ENCODE data around the gene DCXR.
A peak's percentile ranks its signal among the peaks of the same experiment; 100 is the strongest.

Gene DCXR

DNA sequence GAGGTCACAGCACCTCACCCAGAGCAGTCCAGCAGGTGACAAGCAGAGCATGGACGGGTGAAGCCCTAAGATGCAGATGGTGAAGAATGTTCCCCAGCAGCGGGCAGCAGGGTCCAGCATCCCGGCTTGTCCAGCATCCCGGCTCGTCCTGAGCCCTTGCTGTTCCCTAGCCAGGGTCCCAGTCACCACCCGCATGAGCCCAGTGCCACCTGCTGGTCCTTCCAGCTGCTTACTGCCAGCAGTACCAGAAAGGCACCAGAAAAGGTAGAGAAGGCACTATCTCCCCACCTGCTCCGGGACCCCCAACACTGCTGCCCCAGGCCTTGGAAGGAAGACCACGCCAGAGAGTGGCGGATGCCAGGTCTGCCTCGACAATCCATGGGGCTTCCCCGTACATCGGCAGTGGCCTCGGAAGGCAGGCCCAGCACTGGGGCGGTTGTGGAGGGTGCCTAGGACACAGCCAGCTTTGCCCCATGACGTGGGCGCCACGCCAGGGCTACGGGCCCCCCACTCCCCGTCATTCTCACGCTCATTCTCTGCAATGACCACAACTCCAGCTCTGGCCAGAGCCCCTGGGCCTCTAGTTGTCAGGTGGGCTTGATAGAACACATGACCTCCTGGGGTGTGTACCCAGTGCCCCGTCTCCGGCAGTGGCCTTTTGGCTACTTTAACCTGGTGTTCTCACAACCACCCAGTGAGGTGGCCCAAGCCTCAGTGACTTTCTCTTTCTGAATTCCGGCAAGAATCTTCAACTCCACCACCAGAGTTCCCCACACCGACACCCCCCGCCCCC is 16.2 kb downstream of the DCXR start:
- peak; percentile 94 for DNase-seq

DNA sequence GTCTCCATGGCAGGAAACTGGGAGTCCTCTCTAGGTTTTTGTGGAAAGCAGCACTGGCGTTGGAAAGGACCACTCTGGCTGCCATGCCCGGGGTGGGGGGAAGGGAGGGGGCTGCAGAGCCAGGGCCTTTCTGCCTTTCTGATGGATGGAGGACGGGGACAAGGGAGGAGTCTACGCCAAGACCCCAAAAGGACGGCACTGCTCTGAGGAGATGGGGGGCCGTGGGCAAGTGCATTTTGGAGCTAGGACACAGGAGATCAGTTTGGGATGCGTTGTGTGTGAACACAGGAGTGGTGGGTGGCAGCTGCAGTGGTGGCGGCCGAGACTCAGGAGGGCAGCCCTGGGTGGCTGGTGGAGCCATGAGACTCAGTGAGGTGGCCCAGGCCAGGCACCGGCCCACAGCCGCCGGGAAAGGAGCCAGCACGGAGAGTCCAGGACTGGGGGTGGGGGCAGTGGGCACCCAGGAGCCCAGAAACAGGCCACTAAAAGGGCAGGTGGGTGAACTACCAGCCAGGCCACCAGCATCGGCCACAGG is 16.9 kb downstream of the DCXR start:
- no peak for DNase-seq

DNA sequence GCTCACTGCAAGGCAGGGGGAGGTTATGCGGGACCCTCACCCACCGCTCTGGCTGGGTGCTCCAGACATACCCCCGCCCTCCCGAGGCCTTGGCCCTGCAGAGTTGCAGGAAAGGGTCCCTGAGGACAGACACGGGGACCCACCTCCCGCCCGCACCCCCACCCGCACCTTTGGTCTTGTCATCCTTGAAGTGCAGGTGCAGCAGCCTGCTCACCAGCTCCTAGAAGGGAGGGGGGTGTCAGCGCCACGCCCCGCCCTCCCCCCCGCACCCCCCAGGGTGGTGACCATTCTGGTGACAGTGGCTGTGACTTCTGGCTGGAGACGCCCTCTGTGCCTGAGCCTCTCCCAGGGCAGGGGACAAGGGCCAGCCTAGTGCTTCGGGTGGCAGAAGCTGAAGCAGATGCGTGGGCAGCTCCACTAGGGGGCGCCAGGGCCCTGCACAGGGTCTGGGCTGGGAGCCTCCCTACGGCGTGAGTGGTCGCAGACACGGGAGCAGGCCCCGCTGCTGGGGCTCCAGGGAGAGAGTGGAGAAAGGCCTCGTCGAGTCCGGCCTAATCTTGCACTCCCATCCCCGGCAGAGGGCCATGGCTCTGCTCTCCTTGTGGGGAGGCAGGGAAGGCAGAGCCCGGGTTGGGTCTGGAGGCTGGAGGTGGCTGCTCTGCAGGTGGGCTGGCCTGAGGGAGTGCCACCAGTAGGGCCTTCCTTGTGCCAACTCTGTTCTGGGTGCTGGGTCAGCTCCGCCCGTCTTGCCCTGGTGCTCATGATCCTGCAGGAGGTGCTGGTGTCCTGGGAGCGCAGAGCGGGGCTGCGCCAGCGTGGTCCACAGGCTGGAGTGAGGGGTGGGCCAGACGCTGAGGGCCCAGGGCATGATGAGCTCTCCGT is 17.6 kb downstream of the DCXR start:
- DNase-seq, result peak; percentile 87

DNA sequence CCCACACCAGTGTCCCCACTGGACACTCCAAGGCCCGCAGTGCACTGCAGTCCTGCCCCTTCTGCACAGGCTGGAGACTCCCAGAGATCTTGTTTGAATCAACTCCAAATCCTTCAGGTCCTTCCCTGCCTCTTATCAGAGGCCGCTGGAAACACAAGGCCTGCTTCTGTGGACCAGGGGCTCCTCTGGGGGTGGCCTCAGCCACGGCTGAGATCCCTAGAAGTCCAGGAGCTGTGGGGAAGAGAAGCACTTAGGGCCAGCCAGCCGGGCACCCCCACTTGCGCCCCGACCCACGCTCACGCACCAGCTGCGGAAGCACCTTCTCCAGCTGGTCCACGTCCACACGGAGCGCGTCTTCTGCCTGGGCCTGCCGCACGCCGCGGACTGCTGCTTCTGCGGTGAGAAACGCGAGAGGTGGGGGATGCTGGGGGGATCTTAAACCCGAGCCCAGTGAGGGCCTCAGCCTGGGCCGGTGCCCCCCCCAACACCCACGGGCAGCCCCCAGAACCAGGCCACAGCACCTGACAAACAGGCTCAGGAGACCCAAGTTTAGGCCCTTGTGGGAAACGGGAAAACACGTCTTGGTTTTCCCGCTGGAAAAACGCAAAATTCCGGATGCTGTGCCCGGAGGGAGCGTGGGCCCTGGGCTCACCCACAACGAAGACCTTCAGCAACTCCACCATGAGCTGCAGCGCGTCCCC is 18.4 kb downstream of the DCXR start:
- DNase-seq, result no peak

DNA sequence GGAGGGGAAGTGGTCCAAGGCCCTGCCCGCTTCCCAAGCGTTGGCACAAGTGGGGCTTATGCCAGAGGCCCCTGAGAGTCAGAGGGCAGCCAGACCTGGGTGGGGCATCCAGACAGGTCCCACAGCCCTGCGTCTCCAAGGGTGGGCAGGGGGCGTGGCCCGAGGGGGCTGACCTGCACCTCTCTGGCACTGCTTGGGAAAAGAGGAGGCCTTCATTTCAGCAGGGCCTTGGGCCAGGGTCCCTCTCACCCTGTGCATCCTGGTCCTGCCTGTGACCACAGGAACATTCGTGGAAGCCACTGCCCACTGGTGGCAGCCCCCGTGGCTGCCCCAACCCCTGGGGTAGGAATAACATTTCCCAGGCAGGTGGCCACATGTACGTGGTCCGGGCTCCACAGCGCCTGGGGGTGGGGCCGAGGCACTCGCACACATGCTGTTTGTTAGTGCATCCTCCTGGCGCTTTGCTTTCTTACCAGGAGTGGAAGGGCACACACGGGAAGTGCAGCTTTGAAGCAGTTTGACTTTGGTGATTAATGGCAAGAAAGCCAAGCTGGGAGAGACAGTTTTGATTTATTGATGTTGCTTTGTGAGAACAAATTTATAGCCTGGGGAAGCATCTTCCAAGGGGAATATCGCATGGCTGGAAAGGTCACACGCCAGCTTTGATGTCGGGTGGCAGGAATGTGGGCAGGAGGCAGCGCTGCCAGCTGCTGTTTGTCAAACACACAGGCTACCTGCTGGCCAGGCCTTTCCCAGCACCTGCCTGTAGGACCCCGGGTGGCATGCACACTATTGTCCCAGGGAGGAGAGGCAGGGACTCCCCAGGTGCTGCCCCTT is 19.1 kb downstream of the DCXR start:
- peak; percentile 81 for DNase-seq

DNA sequence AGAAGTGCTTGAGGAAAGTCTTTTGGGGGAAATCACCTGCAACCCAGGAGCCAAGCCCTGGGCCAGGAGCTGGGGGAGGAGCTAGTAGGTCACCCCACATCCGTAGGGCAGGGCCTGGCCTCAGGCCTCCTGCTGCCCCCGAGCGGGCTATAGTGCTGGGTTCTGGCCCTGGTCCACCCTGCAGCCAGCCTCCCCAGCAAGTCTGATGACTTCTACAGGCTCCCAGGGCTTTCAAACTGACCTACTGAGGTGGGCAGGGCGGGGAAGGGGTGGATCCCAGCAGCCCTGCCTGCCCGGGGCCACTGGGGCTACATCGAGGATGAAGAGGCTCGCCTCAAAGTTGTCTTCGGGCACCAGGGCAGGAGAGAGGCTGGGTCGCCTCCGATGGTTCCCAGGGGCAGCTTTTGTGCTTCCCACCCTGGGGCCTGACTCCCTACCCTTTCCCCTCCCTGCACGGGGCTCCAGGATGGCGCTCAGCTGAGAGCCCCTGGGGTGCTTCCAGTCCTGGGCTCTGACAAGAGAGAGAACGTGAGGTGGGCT is 19.8 kb downstream of the DCXR start:
- no peak for DNase-seq

DNA sequence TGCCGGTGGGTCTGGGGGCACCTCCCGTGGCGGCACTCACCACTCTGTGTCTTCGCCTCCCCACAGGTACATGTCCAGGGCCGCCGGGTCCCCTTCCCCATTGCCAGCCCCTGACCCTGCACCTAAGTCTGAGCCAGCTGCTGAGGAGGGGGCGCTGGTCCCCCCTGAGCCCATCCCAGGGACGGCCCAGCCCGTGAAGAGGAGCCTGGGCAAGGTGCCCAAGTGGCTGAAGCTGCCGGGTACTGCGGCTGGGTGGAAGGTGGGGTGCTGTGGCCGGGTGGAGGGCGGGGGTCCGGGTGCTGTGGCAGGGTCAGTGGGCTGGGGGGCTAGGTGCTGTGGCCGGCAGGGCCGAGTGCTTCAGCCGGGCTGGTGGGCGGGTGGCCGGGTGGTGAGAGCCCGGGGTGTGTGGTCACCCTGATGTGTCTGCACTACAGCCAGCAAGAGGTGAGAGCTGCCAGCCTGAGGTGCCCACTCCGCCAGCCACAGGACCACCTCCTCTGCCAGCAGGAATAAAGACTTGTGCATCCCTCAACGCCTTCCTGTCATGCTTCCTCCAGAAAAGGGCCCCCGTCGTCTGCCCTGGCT is 20.5 kb downstream of the DCXR start:
- DNase-seq, result no peak

DNA sequence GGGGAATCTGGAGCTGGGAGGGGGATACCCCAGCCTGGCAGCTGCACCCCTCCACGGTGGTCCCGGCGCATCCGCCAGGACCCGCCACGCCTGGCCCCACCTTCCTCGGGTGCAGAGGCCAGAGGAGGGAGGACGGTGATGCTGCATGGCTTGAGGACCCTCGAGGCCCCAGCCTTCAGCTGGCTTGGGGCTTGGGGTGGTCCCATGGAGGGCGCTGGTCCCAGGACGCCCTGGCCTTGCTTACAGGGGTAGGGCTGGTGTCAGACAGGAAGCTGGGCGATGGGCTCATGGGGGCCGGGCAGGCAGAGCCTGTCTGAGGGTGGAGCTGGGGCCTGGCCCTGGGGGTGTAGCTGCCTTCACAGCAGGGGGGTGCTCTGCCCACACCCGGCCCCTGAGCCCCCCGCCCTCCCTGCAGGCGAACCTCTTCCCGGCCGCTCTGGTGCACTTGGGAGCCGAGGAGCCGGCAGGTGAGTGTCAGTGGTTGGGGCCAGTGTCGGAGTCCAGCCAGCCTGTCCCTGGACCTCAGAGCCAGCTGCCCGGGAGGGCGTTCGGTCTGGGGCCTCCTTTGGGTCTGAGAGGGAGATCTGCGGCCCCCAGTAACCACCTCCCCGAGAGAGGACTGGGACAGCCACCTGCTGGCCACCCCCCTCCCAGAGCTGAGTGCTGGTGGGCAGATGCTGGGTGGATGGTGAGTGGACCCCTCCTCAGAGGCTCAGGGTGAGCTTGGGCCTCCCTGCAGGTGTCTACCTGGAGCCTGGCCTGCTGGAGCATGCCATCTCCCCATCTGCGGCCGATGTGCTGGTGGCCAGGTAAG is 21.2 kb downstream of the DCXR start:
- DNase-seq, result no peak

DNA sequence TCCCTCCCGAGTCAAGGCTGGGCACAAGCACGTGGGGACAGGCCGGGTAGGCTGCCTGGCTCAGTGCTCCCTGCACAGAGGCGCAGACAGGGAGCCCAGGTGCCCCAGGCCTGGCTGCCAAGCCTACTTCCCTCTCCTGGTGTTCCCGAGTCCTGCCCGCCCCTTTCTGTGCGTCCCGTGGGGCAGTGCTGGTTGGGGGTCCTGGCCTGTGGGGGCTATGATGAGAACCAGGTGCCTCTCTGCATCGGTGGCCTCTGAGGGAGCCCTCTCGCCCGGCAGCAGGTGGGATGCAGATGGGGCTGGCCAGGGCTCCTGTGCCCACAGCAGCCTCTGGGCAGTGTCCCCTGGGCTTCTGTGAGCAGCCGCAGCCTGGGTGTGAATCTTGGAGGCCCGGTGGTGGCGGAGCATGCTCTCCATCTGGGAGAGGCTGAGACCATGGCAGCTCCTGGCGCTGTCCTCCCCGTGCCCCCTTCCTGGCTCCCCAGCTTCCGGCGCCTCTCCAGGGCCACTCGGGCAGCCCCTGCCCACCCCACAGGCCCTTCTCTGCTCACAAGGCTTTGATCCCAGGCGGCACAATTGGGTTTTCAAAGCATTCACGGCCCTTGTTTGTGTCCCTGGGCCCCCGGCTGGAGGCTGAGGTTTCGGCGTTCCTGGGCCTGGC is 22.1 kb downstream of the DCXR start:
- no peak for DNase-seq

DNA sequence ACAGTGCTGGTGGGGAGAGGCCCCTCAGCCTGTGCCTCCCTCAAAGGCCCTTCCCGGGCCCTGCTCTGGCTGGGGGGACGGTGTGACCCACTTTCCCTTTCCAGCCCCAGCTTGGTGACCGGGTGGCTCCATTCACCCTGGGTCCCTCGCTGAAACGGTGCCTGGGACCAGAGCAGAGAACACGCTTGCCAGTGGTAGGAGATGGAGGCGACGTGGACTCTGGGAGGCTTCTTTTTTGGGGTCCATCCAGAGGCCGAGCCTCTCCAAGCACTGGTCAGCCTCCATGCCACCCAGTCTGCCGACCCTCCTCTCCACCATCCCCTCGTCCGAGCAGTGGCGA is 22.6 kb downstream of the DCXR start:
- DNase-seq, result no peak

DNA sequence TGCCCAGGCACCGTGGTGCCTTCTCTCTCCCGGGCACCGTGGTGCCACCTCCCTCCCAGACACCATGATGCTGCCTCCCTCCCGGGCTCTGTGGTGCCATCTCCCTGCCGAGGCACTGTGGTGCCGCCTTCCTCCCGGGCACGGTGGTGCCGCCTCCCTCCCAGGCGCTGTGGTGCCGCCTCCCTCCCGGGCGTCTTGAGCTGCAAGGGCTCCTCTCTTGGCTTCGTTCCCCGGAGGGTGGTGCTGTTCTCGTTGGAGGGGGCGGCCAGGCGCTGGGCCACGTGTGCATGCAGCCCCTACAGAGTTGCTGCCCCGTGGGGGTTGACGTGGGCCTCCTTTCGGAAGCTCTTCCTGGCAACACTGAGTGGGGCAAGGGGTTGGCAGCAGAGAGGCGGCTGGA is 23.1 kb downstream of the DCXR start:
- no peak for DNase-seq

DNA sequence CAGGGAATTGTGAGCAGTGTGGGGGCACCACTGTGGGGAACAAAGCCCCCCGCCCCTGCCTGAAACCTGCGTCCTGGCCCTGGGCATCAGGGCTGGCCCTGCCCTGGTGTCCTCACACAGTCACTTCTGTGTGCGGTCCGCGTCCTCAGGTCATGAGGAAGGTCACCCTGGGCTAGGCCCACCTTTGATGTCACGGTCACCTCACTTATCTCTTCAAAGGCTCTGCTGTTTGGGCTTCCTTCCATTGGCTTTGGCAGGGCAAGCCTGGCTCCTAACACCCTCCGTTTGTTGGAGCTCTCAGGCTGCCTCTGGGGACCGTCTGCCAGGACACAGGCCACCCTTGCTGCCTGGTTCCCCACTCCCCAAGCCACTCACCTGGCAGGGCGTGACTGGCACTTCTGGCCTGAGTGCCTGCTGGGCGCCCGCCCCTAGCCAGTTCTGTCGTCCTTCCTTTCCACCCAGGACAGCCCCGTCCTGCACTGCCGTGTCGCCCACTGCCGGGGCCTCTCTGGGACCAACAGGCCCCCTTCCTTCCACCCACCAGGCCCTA is 23.6 kb downstream of the DCXR start:
- DNase-seq, result no peak

DNA sequence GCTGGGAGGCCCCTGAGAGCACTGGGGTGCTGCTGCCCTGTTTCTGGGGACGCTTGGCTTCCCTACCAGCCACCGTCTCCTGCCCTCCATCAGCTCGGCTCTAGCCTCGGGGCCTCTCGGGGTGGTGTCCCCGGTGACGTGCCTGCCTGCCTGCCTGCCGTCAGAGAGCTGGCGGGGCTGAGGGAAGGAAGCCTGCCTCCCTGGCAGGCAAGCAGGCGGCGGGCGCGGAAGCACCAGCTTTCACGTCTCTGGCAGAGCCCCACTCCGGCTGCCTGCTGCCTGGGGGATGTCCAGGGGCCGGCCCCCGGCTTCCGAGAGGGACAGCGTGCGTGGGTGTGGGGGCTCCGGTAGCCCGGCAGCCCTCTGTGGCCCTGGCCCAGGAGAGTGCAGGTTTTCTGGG is 24.2 kb downstream of the DCXR start:
- DNase-seq, result no peak

DNA sequence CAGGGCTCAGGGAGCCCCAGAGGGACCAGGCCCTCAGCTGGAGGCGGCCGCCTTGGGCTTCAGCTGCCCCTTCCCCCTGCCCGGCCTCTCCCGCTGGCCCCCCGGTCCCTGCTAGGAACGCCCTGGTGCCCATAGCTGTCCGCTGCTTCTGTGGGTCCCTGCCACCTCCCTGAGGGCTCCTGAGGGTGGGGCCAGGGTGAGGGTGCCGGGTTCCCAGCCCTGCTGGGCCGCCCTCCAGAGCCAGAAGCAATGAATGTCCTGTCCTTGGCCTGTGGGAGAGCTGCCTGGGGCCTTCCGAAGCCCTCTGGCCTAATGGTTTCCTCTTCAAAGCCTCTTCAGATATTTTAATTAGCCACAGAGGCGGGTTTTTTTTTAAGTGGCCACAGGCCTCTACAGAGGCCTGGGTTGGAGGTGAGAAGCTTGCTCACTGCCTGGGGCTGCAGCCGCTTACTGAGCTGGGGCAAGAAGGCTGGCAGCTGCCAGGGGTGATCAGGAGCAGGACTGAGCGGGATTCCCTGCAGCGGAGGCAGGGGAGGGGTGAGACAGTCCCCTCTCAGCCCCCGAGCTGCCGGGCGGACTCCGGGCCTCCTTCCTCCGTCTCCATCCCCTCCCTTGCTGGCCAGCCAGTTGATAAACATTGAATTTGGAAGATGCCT is 24.7 kb downstream of the DCXR start:
- peak; percentile 55 for DNase-seq

DNA sequence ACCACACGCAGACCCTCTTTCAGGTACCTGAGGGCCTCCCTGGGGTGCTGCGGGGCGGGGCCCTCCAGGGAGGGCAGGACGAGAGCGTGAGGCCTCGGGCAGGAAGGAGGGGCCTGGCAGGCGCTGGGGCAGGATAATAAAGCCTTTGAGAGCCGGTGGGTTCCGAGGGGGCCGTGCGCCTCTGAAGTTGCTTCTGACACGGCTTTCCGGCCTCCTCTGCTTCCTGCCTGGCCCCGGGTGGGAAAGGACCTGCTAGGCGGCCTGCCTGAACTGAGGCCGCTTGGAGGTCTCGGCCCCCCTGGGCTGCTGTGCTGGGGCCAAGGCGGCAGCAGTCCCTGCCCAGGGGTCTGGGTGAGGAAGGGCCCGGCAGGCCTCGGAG is 25.2 kb downstream of the DCXR start:
- DNase-seq, result no peak

DNA sequence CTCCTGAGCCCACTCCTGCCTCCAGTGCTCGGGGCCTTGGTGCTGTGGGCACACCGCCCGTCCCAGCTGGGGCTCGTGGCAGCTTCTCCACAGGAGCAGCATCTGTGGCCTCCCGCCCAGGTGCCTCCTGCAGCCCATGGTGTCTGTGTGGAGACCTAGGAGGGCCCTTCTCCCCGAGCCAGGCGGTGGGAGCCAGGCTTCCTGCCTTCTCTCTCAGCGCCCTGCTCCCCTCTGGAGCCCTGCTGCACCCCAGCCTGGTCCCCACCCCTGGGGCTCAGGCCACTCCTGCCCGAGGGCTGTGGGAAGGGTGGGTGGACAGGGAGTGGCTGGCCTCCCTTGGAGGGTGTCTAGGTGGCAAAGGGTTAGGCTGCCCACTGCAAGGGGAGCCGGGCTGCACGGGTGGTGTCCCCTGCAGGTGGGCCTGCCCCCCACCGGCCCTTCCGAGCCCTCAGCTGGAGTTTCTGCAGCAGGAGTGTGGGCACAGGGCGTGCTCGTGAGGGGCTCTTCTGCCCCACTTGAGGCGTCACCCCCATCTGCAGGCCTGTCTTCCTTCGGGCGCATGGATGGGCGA is 25.8 kb downstream of the DCXR start:
- no peak for DNase-seq

DNA sequence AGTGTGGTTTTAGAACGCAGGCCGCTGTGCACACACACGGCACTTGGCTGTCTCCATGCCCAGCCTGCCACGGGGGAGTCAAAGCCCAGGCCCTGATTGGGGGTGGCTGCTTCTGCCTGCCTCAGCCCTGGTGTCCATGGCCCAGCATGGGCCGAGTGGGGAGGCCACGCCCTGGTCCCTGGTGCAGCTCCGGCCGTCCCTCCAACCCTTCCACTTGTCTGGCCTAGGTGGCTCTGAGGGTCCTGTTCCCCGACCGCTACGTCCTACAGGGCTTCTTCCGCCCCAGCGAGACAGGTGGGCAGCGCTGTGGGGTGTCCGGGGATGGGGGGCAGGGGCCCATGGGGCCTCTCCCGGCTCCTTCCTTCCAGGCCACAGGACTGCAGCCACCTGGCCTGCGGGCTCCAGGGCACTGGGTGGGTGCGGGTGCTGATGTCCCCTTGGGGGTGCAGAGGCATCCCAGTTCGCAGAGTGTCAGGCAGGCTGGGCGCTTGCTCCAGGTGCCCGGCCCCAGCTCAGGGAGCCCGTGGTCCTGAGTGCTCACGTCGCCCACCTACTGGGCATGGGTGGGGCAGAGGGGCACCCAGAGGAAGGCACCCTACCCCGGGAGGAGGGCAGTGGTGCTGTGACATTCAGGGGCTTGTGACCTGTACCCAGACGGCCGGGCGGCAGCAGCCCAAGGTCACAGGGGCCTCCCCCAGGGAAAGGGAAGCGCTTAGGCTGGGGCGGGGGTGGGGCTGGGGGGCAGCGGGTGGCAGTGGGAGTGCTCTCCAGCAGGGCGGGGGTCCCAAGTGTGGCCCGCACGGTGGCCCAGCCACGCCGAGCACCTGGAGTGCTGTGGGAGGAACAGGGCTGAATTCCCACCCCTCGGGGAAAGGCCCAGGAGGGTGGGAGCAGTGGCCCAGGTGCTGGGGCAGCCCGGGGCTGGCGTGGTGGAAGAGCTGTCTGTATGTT is 26.6 kb downstream of the DCXR start:
- no peak for DNase-seq

DNA sequence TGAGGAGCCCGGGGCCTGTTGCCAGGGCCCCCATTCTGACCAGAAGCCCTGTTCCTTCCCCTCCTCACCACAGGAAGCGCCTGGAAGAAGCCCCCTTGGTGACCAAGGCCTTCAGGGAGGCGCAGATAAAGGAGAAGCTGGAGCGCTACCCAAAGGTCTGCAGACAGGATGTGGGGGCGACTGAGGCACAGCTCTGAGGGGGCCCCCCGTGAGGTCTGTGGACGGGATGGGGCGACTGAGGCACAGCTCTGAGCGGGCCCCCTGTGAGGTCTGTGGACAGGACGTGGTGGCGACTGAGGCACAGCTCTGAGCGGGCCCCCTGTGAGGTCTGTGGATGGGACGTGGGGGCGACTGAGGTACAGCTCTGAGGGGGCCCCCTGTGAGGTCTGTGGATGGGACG is 28.1 kb downstream of the DCXR start:
- DNase-seq, result no peak
